ENCODE measurements around the gene SHMT1. TPM values are rescaled to one million over a fixed set of nuclear protein-coding genes. Genes with fewer than 3 reads are reported as not detected.
A peak's percentile ranks its signal among the peaks of the same experiment; 100 is the strongest.
"Not testable (repeated sequence)": the region's sequence is repeated elsewhere in the genome, so short reads cannot be mapped to it uniquely, and the experiment has no call there.

The SHMT1 gene
- total RNA-seq, 2 donors from 2014 or later = 24.8 to 70.6 TPM

DNA sequence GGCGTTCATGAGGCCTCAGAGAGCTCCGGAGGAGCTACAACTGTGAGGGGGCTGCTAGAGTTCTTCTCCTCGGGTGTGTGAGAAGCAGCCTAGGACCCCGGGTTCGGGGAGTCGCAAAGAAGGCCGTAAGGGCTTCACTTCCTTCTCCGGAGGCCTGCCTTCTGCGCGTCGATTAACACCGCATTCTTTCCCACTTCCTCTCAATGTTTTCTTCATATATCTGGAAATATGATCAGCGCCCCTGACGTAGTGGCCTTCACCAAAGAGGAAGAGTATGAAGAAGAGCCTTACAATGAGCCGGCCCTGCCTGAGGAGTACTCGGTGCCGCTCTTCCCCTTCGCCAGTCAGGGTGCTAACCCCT lies 47.8 kb downstream of the SHMT1 start:
- H3K36me3 Mint-ChIP-seq = peaks cover 11% of the 10 kb centered on the region

GRCh38 chr17:18314731-18315561 lies 48.4 kb downstream of the SHMT1 start, which contains the start of the genes SMCR8 and TOP3A:
Gene SMCR8 (plus strand): TSS chr17:18315293. CDS start chr17:18315790, 497 bp downstream.
Gene TOP3A (minus strand): TSS chr17:18314994. CDS start chr17:18314778, 216 bp downstream.
- peak; percentile 98 for DNase-seq (ENCODE audit: low spot score)
- Mint-ChIP-seq H3K36me3 (peaks cover 11% of the 10 kb centered on the region), H3K4me1 (ENCODE audit: low read depth in 2 of 2) (peaks cover 65 to 70% of the 10 kb centered on the region in 2 donors), H3K4me3 (peak within 1 kb of the TSS; percentile 92), H3K9me3 (no peaks in the 10 kb centered on the region), H3K27ac (peak within 1 kb of the TSS; percentile 98), H3K27me3 (no peaks in the 10 kb centered on the region)
- ATAC-seq = peak; percentile 96 to 97

More for the DNA sequence above, 47.8 kb downstream of the SHMT1 start:
- Mint-ChIP-seq H3K27ac (peak overlapping the region; percentile 98), H3K27me3 (no peaks in the 10 kb centered on the region), H3K9me3 (no peaks in the 10 kb centered on the region), H3K4me1 (ENCODE audit: low read depth in 2 of 2) (peaks cover 67 to 70% of the 10 kb centered on the region in 2 donors), H3K4me3 (peak overlapping the region; percentile 92)
- DNase-seq (ENCODE audit: low spot score) (peak; percentile 54), ATAC-seq (peak in 1 of 2 donors; percentile 8)

DNA sequence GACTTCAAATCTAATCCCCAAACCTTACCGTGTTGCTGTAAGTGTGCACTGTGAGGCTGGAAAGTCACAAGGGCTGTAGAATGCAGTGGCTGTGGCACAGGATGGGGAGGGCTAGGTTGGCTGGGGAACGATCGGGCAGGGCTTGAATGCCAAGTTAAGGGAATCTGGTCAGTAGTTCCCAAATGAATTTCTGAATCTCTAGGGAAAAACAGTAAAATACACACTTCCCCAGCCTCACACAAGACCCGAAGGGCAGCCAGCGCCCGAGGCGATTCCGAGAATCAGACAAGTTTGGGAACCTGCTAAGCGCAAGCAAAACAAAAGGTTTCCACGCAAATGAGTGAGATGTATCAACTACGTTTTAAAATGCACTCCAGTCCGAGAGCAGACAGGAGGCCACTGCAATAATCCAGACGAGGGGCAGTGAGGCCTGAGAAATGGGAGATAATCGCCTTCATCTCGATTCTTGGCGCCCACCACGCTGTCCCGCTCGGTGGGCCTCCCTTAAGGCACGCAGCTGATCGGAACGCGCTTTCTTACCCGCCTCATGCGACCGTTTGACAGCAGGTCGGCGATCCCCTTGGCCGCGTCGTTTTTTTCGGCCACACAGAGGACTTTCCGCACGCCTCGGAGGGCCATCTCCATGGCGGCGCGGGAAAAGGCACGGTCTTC lies 49.2 kb downstream of the SHMT1 start:
- H3K9me3 Mint-ChIP-seq = no peaks in the 10 kb centered on the region
- peak overlapping the region; percentile 98 for H3K27ac Mint-ChIP-seq
- peak overlapping the region; percentile 92 for H3K4me3 Mint-ChIP-seq
- no peaks in the 10 kb centered on the region for H3K27me3 Mint-ChIP-seq
- ATAC-seq (no peak), DNase-seq (ENCODE audit: low spot score) (peak; percentile 29)
- H3K4me1 Mint-ChIP-seq (ENCODE audit: low read depth in 2 of 2) = peaks cover 58 to 62% of the 10 kb centered on the region in 2 donors
- peaks cover 11% of the 10 kb centered on the region for H3K36me3 Mint-ChIP-seq

DNA sequence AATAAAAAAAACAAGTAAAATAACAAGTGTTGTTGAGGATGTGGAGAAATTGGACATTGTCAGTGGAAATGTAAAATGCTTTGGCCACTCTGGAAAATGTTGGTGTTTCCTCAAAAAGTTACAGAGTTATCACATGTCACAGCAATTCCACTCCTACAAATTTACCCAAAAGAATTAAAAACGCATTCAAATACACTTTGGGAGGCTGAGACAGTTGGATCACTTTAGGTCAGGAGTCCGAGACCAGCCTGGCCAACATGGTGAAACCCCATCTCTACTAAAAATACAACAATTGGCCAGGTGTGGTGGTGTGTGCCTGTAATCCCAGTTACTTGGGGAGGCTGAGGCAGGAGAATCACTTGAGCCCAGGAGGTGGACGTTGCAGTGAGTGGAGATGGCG lies 54.1 kb downstream of the SHMT1 start:
- Mint-ChIP-seq H3K27me3 (no peaks in the 10 kb centered on the region), H3K27ac (no peak overlapping the region), H3K36me3 (peaks cover 10% of the 10 kb centered on the region), H3K4me1 (ENCODE audit: low read depth in 2 of 2) (peaks cover 32 to 33% of the 10 kb centered on the region in 2 donors), H3K9me3 (no peaks in the 10 kb centered on the region), H3K4me3 (no peak overlapping the region)
- DNase-seq (ENCODE audit: low spot score) (no peak), ATAC-seq (no peak)

DNA sequence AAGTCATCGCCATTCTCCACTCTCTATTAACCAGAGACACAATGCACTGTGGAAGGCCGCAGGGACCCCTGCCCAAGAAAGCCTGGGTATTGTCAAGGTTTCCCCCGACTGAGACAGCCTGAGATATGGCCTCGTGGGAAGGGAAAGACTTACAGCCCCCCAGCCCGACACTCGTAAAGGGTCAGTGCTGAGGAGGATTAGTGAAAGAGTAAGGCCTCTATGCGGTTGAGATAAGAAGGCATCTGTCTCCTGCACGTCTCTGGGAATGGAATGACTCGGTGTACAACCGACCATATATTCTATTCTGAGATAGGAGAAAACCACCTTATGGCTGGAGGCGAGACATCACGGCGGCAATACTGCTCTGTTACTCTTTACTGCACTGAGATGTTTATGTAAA lies 60.1 kb downstream of the SHMT1 start:
- not testable (repeated sequence) for H3K4me1 Mint-ChIP-seq (ENCODE audit: low read depth in 2 of 2); H3K4me3 Mint-ChIP-seq; H3K27ac Mint-ChIP-seq; H3K27me3 Mint-ChIP-seq; H3K9me3 Mint-ChIP-seq; ATAC-seq; DNase-seq (ENCODE audit: low spot score)
- peaks cover 19% of the 10 kb centered on the region for H3K36me3 Mint-ChIP-seq

DNA sequence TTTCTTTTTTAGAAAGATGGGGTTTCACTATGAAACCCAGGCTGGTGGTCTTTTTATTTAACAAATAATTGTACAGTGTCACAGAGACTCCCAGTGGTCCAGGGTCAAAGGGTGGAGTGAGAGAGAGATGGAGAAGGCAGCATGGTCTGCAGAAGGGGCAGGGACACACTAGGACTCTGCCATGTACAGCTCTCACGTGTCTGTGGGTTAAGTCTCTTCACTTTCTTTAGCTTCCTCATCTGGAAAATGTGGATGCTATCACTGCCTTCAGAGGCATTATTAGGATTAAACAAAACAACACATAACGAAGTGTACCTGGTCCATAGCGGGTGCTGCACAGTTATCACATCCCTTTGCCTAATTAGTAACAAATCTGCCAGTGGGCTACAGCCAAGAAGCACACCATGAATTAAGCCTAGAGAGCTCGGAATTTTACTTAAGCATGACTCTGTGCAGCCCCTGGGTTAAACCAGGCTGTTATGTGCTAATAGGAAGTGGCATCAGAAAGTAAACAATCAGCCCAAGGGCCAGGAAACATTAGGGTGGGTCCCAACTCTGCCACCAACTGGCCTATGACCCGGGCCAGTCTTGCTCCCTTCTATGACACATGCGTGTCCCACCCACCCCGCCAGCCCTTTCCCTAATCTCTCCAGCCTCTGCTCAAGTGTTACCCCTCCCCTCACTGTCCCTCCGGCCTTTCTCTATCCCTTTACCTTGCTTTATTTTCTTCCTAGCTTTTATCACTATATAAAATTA lies 62.4 kb downstream of the SHMT1 start:
- H3K27ac Mint-ChIP-seq = no peak overlapping the region
- ATAC-seq = no peak
- H3K36me3 Mint-ChIP-seq = peaks cover 17% of the 10 kb centered on the region

DNA sequence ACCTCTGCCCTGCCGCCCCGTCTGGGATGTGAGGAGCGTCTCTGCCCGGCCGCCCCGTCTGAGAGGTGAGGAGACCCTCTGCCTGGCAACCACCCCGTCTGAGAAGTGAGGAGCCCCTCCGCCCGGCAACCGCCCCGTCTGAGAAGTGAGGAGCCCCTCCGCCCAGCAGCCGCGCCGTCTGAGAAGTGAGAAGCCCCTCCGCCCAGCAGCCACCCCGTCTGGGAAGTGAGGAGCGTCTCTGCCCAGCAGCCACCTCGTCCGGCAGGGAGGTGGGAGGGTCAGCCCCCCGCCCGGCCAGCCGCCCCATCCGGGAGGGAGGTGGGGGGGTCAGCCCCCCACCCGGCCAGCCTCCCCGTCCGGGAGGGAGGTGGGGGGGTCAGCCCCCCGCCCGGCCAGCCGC lies 65.3 kb downstream of the SHMT1 start:
- H3K9me3 Mint-ChIP-seq; DNase-seq (ENCODE audit: low spot score); ATAC-seq; H3K4me3 Mint-ChIP-seq; H3K27me3 Mint-ChIP-seq; H3K4me1 Mint-ChIP-seq (ENCODE audit: low read depth in 2 of 2); H3K27ac Mint-ChIP-seq: not testable (repeated sequence)
- H3K36me3 Mint-ChIP-seq = peaks cover 12% of the 10 kb centered on the region

More for the DNA sequence above, 62.4 kb downstream of the SHMT1 start:
- H3K9me3 Mint-ChIP-seq = no peaks in the 10 kb centered on the region
- no peaks in the 10 kb centered on the region for H3K4me1 Mint-ChIP-seq (ENCODE audit: low read depth in 2 of 2)
- no peaks in the 10 kb centered on the region for H3K27me3 Mint-ChIP-seq
- H3K4me3 Mint-ChIP-seq = no peak overlapping the region
- no peak for DNase-seq (ENCODE audit: low spot score)

DNA sequence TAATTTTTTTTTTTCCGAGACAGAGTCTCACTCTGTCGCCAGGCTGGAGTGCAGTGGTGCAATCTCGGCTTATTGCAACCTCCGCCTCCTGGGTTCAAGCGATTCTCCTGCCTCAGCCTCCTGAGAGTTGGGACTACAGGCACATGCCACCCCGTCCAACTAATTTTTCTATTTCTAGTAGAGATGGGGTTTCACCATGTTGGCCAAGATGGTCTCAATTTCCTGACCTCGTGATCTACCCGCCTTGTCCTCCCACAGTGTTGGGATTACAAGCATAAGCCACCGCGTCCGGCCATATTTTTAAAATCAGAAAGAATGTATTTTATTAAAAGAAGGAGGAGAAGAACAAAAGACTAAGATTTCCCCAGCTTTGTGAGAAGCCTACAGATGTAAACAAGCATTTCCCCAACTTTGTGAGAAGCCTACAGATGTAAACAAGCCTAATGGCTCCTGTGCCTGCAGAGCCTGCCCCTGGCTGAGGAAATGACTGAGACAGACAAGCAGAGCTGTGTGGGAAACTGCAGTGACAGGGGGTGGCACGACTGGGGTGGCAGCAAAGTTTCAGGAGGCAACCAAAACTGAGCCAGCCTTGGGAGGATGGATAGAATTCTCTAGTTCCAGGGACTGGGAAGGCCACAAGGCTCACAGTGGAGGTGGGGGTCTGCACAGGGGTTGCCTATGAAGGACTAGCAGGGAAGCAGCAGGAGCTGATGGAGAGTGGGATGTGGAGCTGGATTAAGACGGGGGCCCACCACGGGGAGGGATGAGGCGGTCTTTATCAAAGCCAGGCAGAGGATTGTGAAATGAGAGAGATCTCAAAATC lies 71.4 kb downstream of the SHMT1 start:
- Mint-ChIP-seq H3K27me3 (no peaks in the 10 kb centered on the region), H3K4me3 (no peak overlapping the region), H3K4me1 (ENCODE audit: low read depth in 2 of 2) (no peaks in the 10 kb centered on the region), H3K27ac (no peak overlapping the region), H3K9me3 (no peaks in the 10 kb centered on the region), H3K36me3 (no peaks in the 10 kb centered on the region)
- ATAC-seq = no peak
- DNase-seq (ENCODE audit: low spot score) = no peak

- peaks cover 7% of the 10 kb centered on the region for H3K36me3 Mint-ChIP-seq
- no peaks in the 10 kb centered on the region for H3K9me3 Mint-ChIP-seq
- ATAC-seq (no peak), DNase-seq (ENCODE audit: low spot score) (no peak)
- H3K4me1 Mint-ChIP-seq (ENCODE audit: low read depth in 2 of 2) = no peaks in the 10 kb centered on the region
- no peaks in the 10 kb centered on the region for H3K27me3 Mint-ChIP-seq
- no peak overlapping the region for H3K4me3 Mint-ChIP-seq
- no peak overlapping the region for H3K27ac Mint-ChIP-seq
Observed at GRCh38 chr17:18285296-18285695, 78.1 kb downstream of the SHMT1 start.

- no peak overlapping the region for H3K27ac Mint-ChIP-seq
- H3K4me3 Mint-ChIP-seq = no peak overlapping the region
- ATAC-seq = no peak
- no peak for DNase-seq (ENCODE audit: low spot score)
- H3K36me3 Mint-ChIP-seq = peaks cover 7% of the 10 kb centered on the region
- H3K9me3 Mint-ChIP-seq = no peaks in the 10 kb centered on the region
- no peaks in the 10 kb centered on the region for H3K27me3 Mint-ChIP-seq
- H3K4me1 Mint-ChIP-seq (ENCODE audit: low read depth in 2 of 2) = no peaks in the 10 kb centered on the region
Observed at GRCh38 chr17:18281788-18282187, 81.6 kb downstream of the SHMT1 start.

GRCh38 chr17:18280766-18281371 lies 82.5 kb downstream of the SHMT1 start:
- H3K27me3 Mint-ChIP-seq = no peaks in the 10 kb centered on the region
- H3K27ac Mint-ChIP-seq = no peak overlapping the region
- peaks cover 6% of the 10 kb centered on the region for H3K36me3 Mint-ChIP-seq
- no peaks in the 10 kb centered on the region for H3K4me1 Mint-ChIP-seq (ENCODE audit: low read depth in 2 of 2)
- no peak overlapping the region for H3K4me3 Mint-ChIP-seq
- DNase-seq (ENCODE audit: low spot score) (no peak), ATAC-seq (no peak)
- H3K9me3 Mint-ChIP-seq = no peaks in the 10 kb centered on the region

DNA sequence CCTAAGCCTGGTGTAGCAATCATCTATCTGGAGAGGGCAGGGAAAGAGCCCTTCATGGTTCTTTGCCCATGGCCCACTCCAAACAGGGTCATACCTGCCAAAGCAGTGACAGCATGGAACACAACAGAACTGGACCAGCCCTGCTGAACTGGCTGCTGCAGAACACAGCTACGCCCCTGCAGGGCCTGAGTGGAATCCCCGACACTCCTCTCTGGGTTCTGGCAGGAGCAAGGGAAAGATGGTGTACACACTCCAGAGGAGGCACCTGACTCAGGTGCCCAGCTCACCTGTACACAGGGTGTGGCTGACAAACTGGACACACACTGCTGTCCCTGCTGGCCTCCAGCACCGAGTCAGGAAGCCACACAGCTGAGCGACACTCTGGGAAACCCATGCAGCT lies 83.1 kb downstream of the SHMT1 start:
- no peak overlapping the region for H3K4me3 Mint-ChIP-seq
- no peaks in the 10 kb centered on the region for H3K27me3 Mint-ChIP-seq
- no peak overlapping the region for H3K27ac Mint-ChIP-seq
- H3K36me3 Mint-ChIP-seq = peaks cover under 1% of the 10 kb centered on the region
- H3K9me3 Mint-ChIP-seq = no peaks in the 10 kb centered on the region
- no peaks in the 10 kb centered on the region for H3K4me1 Mint-ChIP-seq (ENCODE audit: low read depth in 2 of 2)
- DNase-seq (ENCODE audit: low spot score) (no peak), ATAC-seq (no peak)

GRCh38 chr17:18278867-18279266 lies 84.5 kb downstream of the SHMT1 start:
- no peak for DNase-seq (ENCODE audit: low spot score)
- Mint-ChIP-seq H3K36me3 (no peaks in the 10 kb centered on the region), H3K9me3 (no peaks in the 10 kb centered on the region), H3K4me1 (ENCODE audit: low read depth in 2 of 2) (no peaks in the 10 kb centered on the region), H3K27ac (no peak overlapping the region), H3K27me3 (no peaks in the 10 kb centered on the region), H3K4me3 (no peak overlapping the region)
- no peak for ATAC-seq
